Natural killer cell (primary cell): ENCODE measurements around the gene SFXN2. TPM values are rescaled to one million over a fixed set of nuclear protein-coding genes. Genes with fewer than 3 reads are reported as not detected.
"Not testable (repeated sequence)": the region's sequence is repeated elsewhere in the genome, so short reads cannot be mapped to it uniquely, and the experiment has no call there.

Source experiments
- ATAC-seq, 3 donors: fragments of 150-1000 bp in 2 of 3; fragments of 200-7000 bp in 1 of 3; cut with Tn5 transposase; 1 replicate in 1 of 3; 2 replicates in 2 of 3; pipeline ENCODE4 v1.10.0; 2021; ENCODE audit warnings: mild to moderate bottlenecking in 2 of 3, moderate library complexity in 2 of 3
- DNase-seq, 2 donors: peaks; one replicate each; pipeline versions ENCODE4 v3.0.0 to v3.0.0-alpha.2; 2013 to 2021; ENCODE audit warnings: mixed read lengths in 1 of 2
- H3K27ac ChIP-seq: one replicate; pipeline ENCODE4 v1.5.1; 2013; ENCODE audit warnings: mild to moderate bottlenecking, low read length
- H3K27me3 ChIP-seq: one replicate; pipeline ENCODE4 v1.6.1; 2013; ENCODE audit warnings: low read length; ENCODE audit not compliant: control insufficient read depth, insufficient read depth
- H3K36me3 ChIP-seq: one replicate; pipeline ENCODE4 v1.6.1; 2013; ENCODE audit warnings: low read length; ENCODE audit not compliant: control insufficient read depth, insufficient read depth
- H3K4me1 ChIP-seq: one replicate; pipeline ENCODE4 v1.6.1; 2013; ENCODE audit warnings: low read length; ENCODE audit not compliant: control insufficient read depth, insufficient read depth
- H3K4me3 ChIP-seq: one replicate; pipeline ENCODE4 v1.5.1; 2013; ENCODE audit warnings: low read length
- H3K9me3 ChIP-seq: one replicate; pipeline ENCODE4 v1.6.1; 2013; ENCODE audit warnings: low read length; ENCODE audit not compliant: control insufficient read depth, insufficient read depth
- H3K27ac Mint-ChIP-seq, 2 donors: one replicate each; pipeline ENCODE4 v1.8.0; 2022; ENCODE audit warnings: mild to moderate bottlenecking in 2 of 2, mixed read lengths in 2 of 2, moderate library complexity in 1 of 2
- H3K27me3 Mint-ChIP-seq, 2 donors: one replicate each; pipeline ENCODE4 v1.8.0; 2022; ENCODE audit warnings: low read depth in 2 of 2, mixed read lengths in 2 of 2
- H3K36me3 Mint-ChIP-seq: one replicate; pipeline ENCODE4 v1.8.0; 2022; ENCODE audit warnings: mixed read lengths
- H3K4me1 Mint-ChIP-seq, 2 donors: one replicate each; pipeline ENCODE4 v1.8.0; 2022; ENCODE audit warnings: mixed read lengths in 2 of 2
- H3K4me3 Mint-ChIP-seq: one replicate; pipeline ENCODE4 v1.8.0; 2022; ENCODE audit warnings: mild to moderate bottlenecking, moderate library complexity, mixed read lengths
- H3K9me3 Mint-ChIP-seq, 2 donors: one replicate each; pipeline ENCODE4 v1.8.0; 2022; ENCODE audit warnings: mixed read lengths in 2 of 2
- WGBS: methylation state at CpG from one replicate; pipeline ENCODE4 v1.1.7; 2013; ENCODE audit warnings: missing lambda C conversion rate; ENCODE audit not compliant: insufficient coverage; 5-methylcytosine and 5-hydroxymethylcytosine counted together
- intact Hi-C: fragments of 100-400 bp; cut with micrococcal nuclease; formaldehyde crosslinking; loops from one replicate; pipeline ENCODE4 v1.14.2; 2022
- total RNA-seq, 4 donors: library from RNA; stranded (reverse); fragments of 120-200 nt in 1 of 4; gene quantifications; one replicate each; pipeline versions ENCODE4 v1.2.3 to v1.2.4, GENCODE V29; 2013 to 2022
- TF ChIP-seq, protein P1 (sequence below): fragments of 200-600 bp; IDR thresholded peaks from one replicate; pipeline ENCODE4 v1.8.0; 2022; ENCODE audit warnings: antibody characterized with exemption

The SFXN2 gene, protein sequence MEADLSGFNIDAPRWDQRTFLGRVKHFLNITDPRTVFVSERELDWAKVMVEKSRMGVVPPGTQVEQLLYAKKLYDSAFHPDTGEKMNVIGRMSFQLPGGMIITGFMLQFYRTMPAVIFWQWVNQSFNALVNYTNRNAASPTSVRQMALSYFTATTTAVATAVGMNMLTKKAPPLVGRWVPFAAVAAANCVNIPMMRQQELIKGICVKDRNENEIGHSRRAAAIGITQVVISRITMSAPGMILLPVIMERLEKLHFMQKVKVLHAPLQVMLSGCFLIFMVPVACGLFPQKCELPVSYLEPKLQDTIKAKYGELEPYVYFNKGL
- total RNA-seq = 1 to 10 TPM; 4.8 to 8.0 (median 5.1) TPM
- 6.7 TPM for total RNA-seq (2013)

DNA sequence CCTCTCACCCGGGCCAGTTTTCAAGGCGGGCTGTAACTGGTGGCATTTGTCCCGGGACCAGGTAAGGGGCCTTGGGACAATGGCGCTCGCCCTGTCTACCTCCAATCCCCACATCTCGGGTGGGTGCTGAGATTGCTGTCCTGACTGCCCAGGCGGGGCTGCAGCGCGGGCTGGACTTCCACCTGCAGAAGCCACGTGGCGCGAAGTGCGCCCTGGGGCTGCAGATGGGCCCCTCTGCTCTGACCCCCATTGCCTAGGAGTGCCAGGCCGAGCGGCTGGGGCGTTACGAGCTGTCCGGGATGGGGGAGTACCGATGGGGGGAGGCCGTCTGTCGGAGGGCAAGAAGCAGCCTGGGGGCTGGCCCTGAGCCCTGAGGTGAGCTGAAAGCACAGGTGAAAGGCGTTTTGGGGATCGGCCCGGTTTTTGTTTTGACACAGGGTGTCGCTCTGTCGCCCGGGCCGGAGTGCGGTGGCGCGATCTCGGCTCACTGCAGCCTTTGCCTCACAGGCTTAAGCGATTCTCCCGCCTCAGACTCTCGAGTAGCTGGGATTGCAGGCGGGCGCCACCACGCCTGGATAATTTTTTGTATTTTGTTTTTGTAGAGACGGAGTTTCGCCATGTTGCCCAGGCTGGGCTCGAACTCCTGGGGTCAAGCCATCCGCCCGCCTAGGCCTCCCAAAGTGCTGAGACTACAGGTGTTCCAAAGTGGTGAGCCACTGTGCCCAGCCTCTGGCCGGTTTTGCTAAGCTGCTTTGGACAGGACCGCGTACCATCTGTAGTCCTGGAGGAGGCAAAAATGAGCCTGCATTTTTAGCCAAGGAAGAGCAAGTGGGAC lies at the start of gene SFXN2:
SFXN2 (plus strand) TSS at position 16 of the 835 bp plus-strand sequence. CDS start 12,001 bp downstream, outside the sequence.
- Histone ChIP-seq H3K4me3 (peak within 1 kb of the TSS; percentile 99), H3K27ac (peak within 1 kb of the TSS; percentile 89), H3K36me3 (peaks cover 4% of the 10 kb centered on the region), H3K27me3 (no peaks in the 10 kb centered on the region), H3K9me3 (no peaks in the 10 kb centered on the region), H3K4me1 (peaks cover 15% of the 10 kb centered on the region)
- WGBS = 5% methylated on average over 46 of the region's 46 CpGs
- TF ChIP-seq, protein P1, sequence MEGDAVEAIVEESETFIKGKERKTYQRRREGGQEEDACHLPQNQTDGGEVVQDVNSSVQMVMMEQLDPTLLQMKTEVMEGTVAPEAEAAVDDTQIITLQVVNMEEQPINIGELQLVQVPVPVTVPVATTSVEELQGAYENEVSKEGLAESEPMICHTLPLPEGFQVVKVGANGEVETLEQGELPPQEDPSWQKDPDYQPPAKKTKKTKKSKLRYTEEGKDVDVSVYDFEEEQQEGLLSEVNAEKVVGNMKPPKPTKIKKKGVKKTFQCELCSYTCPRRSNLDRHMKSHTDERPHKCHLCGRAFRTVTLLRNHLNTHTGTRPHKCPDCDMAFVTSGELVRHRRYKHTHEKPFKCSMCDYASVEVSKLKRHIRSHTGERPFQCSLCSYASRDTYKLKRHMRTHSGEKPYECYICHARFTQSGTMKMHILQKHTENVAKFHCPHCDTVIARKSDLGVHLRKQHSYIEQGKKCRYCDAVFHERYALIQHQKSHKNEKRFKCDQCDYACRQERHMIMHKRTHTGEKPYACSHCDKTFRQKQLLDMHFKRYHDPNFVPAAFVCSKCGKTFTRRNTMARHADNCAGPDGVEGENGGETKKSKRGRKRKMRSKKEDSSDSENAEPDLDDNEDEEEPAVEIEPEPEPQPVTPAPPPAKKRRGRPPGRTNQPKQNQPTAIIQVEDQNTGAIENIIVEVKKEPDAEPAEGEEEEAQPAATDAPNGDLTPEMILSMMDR = no peak
- Mint-ChIP-seq H3K36me3 (no peaks in the 10 kb centered on the region), H3K27me3 (no peaks in the 10 kb centered on the region), H3K27ac (peak within 1 kb of the TSS; percentile 79 to 96), H3K9me3 (no peaks in the 10 kb centered on the region), H3K4me1 (peaks cover 17 to 34% of the 10 kb centered on the region in 2 donors), H3K4me3 (peak within 1 kb of the TSS; percentile 82)
- peak; percentile 12 to 19 (median 14) for ATAC-seq
- DNase-seq = peak in 1 of 2 donors; percentile 71
- intact Hi-C loops = loop anchor here (1.0 to 5.0 kb wide), 3 partner anchors 28 to 213 kb away; partner anchors contain the start of genes ACTR1A, SUFU and WBP1L

DNA sequence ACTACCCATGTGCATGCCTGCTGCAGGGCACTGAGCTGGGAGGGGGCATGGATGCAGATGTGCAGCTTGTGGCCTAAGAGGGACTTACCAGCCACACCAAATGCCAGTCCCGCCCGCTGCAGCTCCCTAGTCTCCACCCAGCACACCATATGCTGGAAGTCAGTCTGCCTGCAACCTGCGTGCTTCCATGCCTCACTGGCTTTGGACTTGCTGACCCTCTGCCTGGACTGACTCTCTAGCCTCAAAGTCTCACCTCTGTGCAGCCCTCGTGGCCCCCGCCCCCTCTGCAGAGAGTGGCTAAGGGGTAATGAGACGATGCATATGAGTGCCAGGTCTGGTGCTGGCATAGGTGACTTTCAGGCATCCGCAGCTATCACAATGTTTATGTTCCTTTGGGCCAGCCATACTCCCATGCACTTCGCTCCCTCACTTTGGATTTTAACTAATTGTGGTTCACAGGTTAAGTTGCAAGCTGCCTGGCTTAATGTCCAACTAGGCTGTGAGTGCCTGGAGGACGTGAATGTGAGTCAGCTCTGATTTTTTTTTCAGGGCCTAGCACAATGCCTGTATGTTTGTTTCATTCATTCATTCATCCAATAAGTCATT lies 48.4 kb upstream of the SFXN2 start:
- Mint-ChIP-seq H3K27ac (no peak overlapping the region), H3K4me3 (no peak overlapping the region), H3K9me3 (no peaks in the 10 kb centered on the region), H3K4me1 (peaks cover 0 to 20% of the 10 kb centered on the region in 2 donors), H3K27me3 (no peaks in the 10 kb centered on the region), H3K36me3 (no peaks in the 10 kb centered on the region)
- TF ChIP-seq, protein P1 = no peak
- Histone ChIP-seq H3K27me3 (no peaks in the 10 kb centered on the region), H3K27ac (no peak overlapping the region), H3K9me3 (no peaks in the 10 kb centered on the region), H3K36me3 (no peaks in the 10 kb centered on the region), H3K4me3 (no peak overlapping the region), H3K4me1 (peaks cover 21% of the 10 kb centered on the region)
- ATAC-seq = no peak
- WGBS = 92% methylated on average over 9 of the region's 9 CpGs
- DNase-seq = no peak
- intact Hi-C loops = no loop called here

DNA sequence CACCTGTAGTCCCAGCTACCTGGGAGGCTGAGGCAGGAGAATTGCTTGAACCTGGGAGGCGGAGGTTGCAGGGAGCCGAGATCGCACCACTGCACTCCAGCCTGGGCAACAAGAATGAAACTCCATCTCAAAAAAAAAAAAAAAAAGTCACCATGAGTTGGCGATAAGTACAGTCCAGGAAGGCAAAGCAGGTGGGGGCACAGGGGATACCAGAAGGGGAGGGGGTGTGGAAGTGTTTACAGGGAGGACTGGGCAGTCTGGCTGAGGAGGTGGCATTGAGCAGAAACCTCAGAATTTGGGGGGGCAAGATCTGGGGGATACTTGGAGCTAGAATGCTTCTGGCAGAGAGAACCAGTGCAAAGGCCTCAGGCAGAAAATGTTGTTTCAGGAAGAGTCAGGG lies 47.0 kb upstream of the SFXN2 start:
- H3K36me3 Mint-ChIP-seq, H3K27me3 Mint-ChIP-seq, H3K4me3 ChIP-seq, H3K36me3 ChIP-seq, H3K9me3 Mint-ChIP-seq, DNase-seq, H3K9me3 ChIP-seq, ATAC-seq, H3K4me3 Mint-ChIP-seq, H3K27ac ChIP-seq, H3K4me1 ChIP-seq, intact Hi-C loops, H3K27me3 ChIP-seq: not testable (repeated sequence)
- WGBS = 92% methylated on average over 4 of the region's 4 CpGs
- H3K4me1 Mint-ChIP-seq = peaks cover 0 to 11% of the 10 kb centered on the region in 2 donors
- H3K27ac Mint-ChIP-seq = peak overlapping the region in 1 of 2 donors; percentile 22
